Thoracic aorta (tissue), 2 donors: ENCODE data around the gene EI24. TPM values are rescaled to one million over a fixed set of nuclear protein-coding genes. Genes with fewer than 3 reads are reported as not detected.

ENCODE experiments used
- ATAC-seq: fragments of 150-250 bp; one replicate; pipeline ENCODE4 v1.8.0; 2017; ENCODE audit warnings: low read depth; ENCODE audit not compliant: insufficient number of reproducible peaks, low FRiP score
- DNase-seq: peaks from one replicate; pipeline ENCODE4 v3.0.0-alpha.2; 2020; ENCODE audit warnings: low spot score
- H3K27ac ChIP-seq, 2 donors: fragments of 200-600 bp; sonication (generic); 1 replicate in 1 of 2; 2 replicates in 1 of 2; pipeline ENCODE4 v1.5.1; 2016; ENCODE audit warnings: mild to moderate bottlenecking in 2 of 2, moderate library complexity in 2 of 2
- H3K27me3 ChIP-seq: fragments of 200-600 bp; sonication (generic); replicated peaks from 2 replicates; pipeline ENCODE4 v1.6.0; 2016; ENCODE audit warnings: mild to moderate bottlenecking; ENCODE audit not compliant: insufficient read depth
- H3K36me3 ChIP-seq: fragments of 200-600 bp; sonication (generic); one replicate; pipeline ENCODE4 v1.5.1; 2016
- H3K4me1 ChIP-seq, 2 donors: fragments of 200-600 bp; sonication (generic); 1 replicate in 1 of 2; 2 replicates in 1 of 2; pipeline versions ENCODE4 v1.5.1 to v1.6.0; 2016; ENCODE audit warnings: low read depth in 2 of 2, mild to moderate bottlenecking in 1 of 2; ENCODE audit not compliant: control insufficient read depth in 1 of 2
- H3K4me3 ChIP-seq: fragments of 200-600 bp; sonication (generic); 2 replicates; pipeline ENCODE4 v1.5.1; 2016; ENCODE audit warnings: mild to moderate bottlenecking
- H3K9me3 ChIP-seq: fragments of 200-600 bp; sonication (generic); 2 replicates; pipeline ENCODE4 v1.5.1; 2016
- total RNA-seq, 2 donors: library from RNA; depleted of rRNA; stranded (reverse); fragments of >200 nt; gene quantifications; one replicate each; pipeline versions ENCODE4 v1.1.0 to v1.2.3, GENCODE V29; 2016
- TF ChIP-seq, protein P1 (sequence below): fragments of 200-600 bp; sonication (generic); IDR thresholded peaks from one replicate; pipeline ENCODE4 v1.5.1; 2019; ENCODE audit warnings: antibody characterized with exemption

The EI24 gene
- total RNA-seq, 2 donors from 2014 or later = 68.4 to 70.0 TPM

DNA sequence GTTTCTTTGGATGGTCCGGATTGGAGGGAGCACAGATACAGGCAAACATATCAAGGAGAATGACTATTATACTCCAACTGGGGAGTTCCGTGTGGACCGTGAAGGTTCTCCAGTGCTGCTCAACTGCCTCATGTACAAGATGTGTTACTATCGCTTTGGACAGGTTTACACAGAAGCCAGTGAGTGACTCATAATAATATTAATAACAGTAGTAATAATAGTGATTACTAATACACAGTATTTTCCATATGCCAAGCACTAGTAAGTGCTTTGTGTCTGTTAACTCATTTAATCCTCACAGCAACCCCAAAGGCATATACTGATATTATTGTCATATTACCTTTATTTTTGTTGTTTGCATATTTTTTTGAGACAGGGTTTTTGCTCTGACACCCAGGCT is 49.1 kb downstream of the EI24 start:
- DNase-seq (no peak), ATAC-seq (no peak)
- no peak overlapping the region for H3K27ac ChIP-seq
- no peaks in the 10 kb centered on the region for H3K9me3 ChIP-seq
- no peaks in the 10 kb centered on the region for H3K27me3 ChIP-seq
- no peak overlapping the region for H3K4me3 ChIP-seq
- peaks cover 8 to 9% of the 10 kb centered on the region in 2 donors for H3K4me1 ChIP-seq
- TF ChIP-seq, protein P1, sequence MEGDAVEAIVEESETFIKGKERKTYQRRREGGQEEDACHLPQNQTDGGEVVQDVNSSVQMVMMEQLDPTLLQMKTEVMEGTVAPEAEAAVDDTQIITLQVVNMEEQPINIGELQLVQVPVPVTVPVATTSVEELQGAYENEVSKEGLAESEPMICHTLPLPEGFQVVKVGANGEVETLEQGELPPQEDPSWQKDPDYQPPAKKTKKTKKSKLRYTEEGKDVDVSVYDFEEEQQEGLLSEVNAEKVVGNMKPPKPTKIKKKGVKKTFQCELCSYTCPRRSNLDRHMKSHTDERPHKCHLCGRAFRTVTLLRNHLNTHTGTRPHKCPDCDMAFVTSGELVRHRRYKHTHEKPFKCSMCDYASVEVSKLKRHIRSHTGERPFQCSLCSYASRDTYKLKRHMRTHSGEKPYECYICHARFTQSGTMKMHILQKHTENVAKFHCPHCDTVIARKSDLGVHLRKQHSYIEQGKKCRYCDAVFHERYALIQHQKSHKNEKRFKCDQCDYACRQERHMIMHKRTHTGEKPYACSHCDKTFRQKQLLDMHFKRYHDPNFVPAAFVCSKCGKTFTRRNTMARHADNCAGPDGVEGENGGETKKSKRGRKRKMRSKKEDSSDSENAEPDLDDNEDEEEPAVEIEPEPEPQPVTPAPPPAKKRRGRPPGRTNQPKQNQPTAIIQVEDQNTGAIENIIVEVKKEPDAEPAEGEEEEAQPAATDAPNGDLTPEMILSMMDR = no peak
- H3K36me3 ChIP-seq = peaks cover 51% of the 10 kb centered on the region

- peak overlapping the region; percentile 19 to 99 for H3K27ac ChIP-seq
- peaks cover 17 to 36% of the 10 kb centered on the region in 2 donors for H3K4me1 ChIP-seq
- DNase-seq = no peak
- no peaks in the 10 kb centered on the region for H3K9me3 ChIP-seq
- H3K27me3 ChIP-seq = no peaks in the 10 kb centered on the region
- no peak for ATAC-seq
- H3K4me3 ChIP-seq = no peak overlapping the region
- peaks cover 28% of the 10 kb centered on the region for H3K36me3 ChIP-seq
- TF ChIP-seq, protein P1 = no peak
Observed at GRCh38 chr11:125621995-125622394, 52.7 kb downstream of the EI24 start.

- Histone ChIP-seq H3K4me1 (peaks cover 17 to 38% of the 10 kb centered on the region in 2 donors), H3K9me3 (no peaks in the 10 kb centered on the region), H3K27ac (peak overlapping the region; percentile 94 to 99), H3K4me3 (no peak overlapping the region), H3K27me3 (no peaks in the 10 kb centered on the region), H3K36me3 (peaks cover 26% of the 10 kb centered on the region)
- TF ChIP-seq, protein P1 = no peak
- no peak for DNase-seq
- no peak for ATAC-seq
Observed at GRCh38 chr11:125623064-125623463, 53.8 kb downstream of the EI24 start.

GRCh38 chr11:125624756-125625213 is 55.5 kb downstream of the EI24 start, which contains the start of gene CHEK1:
Gene CHEK1, plus strand, starts transcription at chr11:125625163. Its CDS starts 1,606 bp downstream, at chr11:125626769.
- H3K4me3 ChIP-seq = peak within 1 kb of the TSS; percentile 96
- no peaks in the 10 kb centered on the region for H3K27me3 ChIP-seq
- DNase-seq (no peak), ATAC-seq (no peak)
- no peaks in the 10 kb centered on the region for H3K9me3 ChIP-seq
- H3K36me3 ChIP-seq = peaks cover 20% of the 10 kb centered on the region
- peak within 1 kb of the TSS; percentile 94 to 99 for H3K27ac ChIP-seq
- H3K4me1 ChIP-seq = peaks cover 17 to 38% of the 10 kb centered on the region in 2 donors
- TF ChIP-seq, protein P1 = no peak

DNA sequence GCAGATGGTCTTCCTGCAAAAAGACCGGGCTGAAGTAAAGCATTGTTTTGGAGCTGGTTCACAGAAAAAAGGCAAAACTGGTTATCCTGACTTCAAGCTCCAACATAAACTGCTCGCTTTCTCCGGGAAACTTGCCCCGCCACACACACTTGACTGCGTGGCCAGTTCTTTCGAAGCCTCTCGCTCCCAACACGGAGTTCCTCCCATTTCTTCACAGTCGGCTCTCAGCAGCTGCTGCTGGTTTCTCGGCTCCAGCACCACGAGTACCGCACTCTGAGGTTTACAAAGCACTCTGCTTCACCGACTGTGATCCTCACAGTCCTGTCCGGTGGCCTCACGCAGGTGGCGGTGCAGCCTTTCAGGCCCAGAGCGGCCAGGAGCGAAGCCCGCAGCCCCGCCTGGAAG is 56.0 kb downstream of the EI24 start:
- no peaks in the 10 kb centered on the region for H3K9me3 ChIP-seq
- H3K27ac ChIP-seq = peak overlapping the region; percentile 94 to 99
- no peaks in the 10 kb centered on the region for H3K27me3 ChIP-seq
- peak overlapping the region; percentile 96 for H3K4me3 ChIP-seq
- DNase-seq = no peak
- peaks cover 15% of the 10 kb centered on the region for H3K36me3 ChIP-seq
- peak; percentile 23 for ATAC-seq
- peaks cover 17 to 38% of the 10 kb centered on the region in 2 donors for H3K4me1 ChIP-seq
- TF ChIP-seq, protein P1 = no peak
